ENCODE data around the gene SRPX.

DNA sequence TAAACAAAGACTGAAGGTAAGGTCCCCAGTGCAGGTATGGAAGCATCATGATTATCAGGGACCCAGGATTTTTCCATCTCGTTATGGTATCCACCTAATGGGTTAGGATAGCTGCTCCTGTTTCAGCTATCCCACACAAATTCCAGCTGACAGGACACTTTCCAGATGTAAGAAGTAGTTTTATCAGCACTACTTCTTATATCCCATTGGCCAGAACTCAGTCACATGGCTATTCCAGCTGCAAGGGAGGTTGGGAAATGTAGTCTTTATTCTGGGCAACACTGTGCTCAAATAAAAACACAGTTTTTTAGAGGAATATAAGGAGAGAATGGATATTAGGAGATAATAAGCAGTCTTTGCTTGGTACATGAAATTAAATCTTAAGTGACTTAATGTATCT is 96.7 kb downstream of the SRPX start:
- TF ChIP-seq, protein P1, sequence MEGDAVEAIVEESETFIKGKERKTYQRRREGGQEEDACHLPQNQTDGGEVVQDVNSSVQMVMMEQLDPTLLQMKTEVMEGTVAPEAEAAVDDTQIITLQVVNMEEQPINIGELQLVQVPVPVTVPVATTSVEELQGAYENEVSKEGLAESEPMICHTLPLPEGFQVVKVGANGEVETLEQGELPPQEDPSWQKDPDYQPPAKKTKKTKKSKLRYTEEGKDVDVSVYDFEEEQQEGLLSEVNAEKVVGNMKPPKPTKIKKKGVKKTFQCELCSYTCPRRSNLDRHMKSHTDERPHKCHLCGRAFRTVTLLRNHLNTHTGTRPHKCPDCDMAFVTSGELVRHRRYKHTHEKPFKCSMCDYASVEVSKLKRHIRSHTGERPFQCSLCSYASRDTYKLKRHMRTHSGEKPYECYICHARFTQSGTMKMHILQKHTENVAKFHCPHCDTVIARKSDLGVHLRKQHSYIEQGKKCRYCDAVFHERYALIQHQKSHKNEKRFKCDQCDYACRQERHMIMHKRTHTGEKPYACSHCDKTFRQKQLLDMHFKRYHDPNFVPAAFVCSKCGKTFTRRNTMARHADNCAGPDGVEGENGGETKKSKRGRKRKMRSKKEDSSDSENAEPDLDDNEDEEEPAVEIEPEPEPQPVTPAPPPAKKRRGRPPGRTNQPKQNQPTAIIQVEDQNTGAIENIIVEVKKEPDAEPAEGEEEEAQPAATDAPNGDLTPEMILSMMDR (IDR thresholded peaks at IDR 0.05; ENCODE audit: insufficient read depth, low read length, poor library complexity, severe bottlenecking) = no peak
- TF ChIP-seq EZH2phosphoT487 (conservative IDR thresholded peaks at IDR 0.05; ENCODE audit: low read length) = no peak
